Transverse colon (tissue), 4 donors: ENCODE data around the gene ALG8. TPM values are rescaled to one million over a fixed set of nuclear protein-coding genes. Genes with fewer than 3 reads are reported as not detected.

Experiments used
- DNase-seq: peaks from one replicate; pipeline ENCODE4 v3.0.0-alpha.2; 2019
- H3K27ac ChIP-seq, 4 donors: fragments of 200-600 bp; sonication (generic); 2 replicates each; pipeline ENCODE4 v1.5.1; 2016 to 2018; ENCODE audit warnings: inconsistent platforms in 4 of 4
- H3K27me3 ChIP-seq: fragments of 200-600 bp; sonication (generic); 2 replicates; pipeline ENCODE4 v1.5.1; 2017; ENCODE audit warnings: inconsistent platforms
- H3K36me3 ChIP-seq, 4 donors: fragments of 200-600 bp; sonication (generic); 2 replicates each; pipeline ENCODE4 v1.5.1; 2017 to 2019; ENCODE audit warnings: inconsistent platforms in 4 of 4
- H3K4me1 ChIP-seq, 4 donors: fragments of 200-600 bp; sonication (generic); 2 replicates each; pipeline ENCODE4 v1.5.1; 2017 to 2020; ENCODE audit warnings: inconsistent platforms in 4 of 4
- H3K4me3 ChIP-seq, 4 donors: fragments of 200-600 bp; sonication (generic); 1 replicate in 1 of 4; 2 replicates in 3 of 4; pipeline versions ENCODE4 v1.5.1 to v1.6.1; 2017 to 2019; ENCODE audit warnings: inconsistent platforms in 4 of 4
- H3K9me3 ChIP-seq, 2 donors: fragments of 200-600 bp; sonication (generic); 2 replicates each; pipeline ENCODE4 v1.5.1; 2017 to 2019; ENCODE audit warnings: inconsistent platforms in 2 of 2
- EP300 ChIP-seq: sonication (generic); formaldehyde crosslinking; IDR thresholded peaks from one replicate; pipeline ENCODE4 v1.6.1; 2017; ENCODE audit warnings: antibody characterized with exemption, low read depth
- POLR2A ChIP-seq: fragments of 450-650 bp; IDR thresholded peaks from one replicate; pipeline ENCODE4 v1.6.1; 2016; ENCODE audit warnings: antibody characterized with exemption, mild to moderate bottlenecking, moderate library complexity
- POLR2AphosphoS5 ChIP-seq, 3 donors: sonication (generic); formaldehyde crosslinking; IDR thresholded peaks; one replicate each; pipeline ENCODE4 v1.6.1; 2016; ENCODE audit warnings: antibody characterized with exemption in 3 of 3
- WGBS, 2 donors: methylation state at CpG; one replicate each; pipeline ENCODE4 v1.1.5; 2018; ENCODE audit warnings: low coverage in 1 of 2; 5-methylcytosine and 5-hydroxymethylcytosine counted together
- in situ Hi-C, 4 donors: fragments of 200-750 bp; cut with MboI; loops; one replicate each; pipeline versions ENCODE4 v1.15.0 to v1.15.1; 2017; ENCODE audit warnings: low sequenced_read_pairs in 3 of 4, low pct_ligation_motif_present in 1 of 4, low pct_unique_long_range_greater_than_20kb in 1 of 4
- intact Hi-C: fragments of 100-400 bp; cut with DNase I; formaldehyde crosslinking; loops from one replicate; pipeline ENCODE4 v1.15.1; 2023; ENCODE audit warnings: low total_unique reads
- total RNA-seq, 4 donors: library from RNA; depleted of rRNA; stranded (reverse); fragments of >200 nt; gene quantifications; one replicate each; pipeline ENCODE4 v1.1.0, GENCODE V29; 2016
- TF ChIP-seq, protein P1 (sequence below), 5 experiments: fragments of 200-600 bp in 3 of 5; fragments of 450-650 bp in 2 of 5; sonication (generic) in 3 of 5; IDR thresholded peaks; 1 replicate in 2 of 5; 2 replicates in 3 of 5; pipeline ENCODE4 v1.5.1; 2016 to 2017; ENCODE audit warnings: antibody characterized with exemption in 5 of 5, inconsistent platforms in 3 of 5, mild to moderate bottlenecking in 2 of 5, moderate library complexity in 1 of 5

The ALG8 gene
- total RNA-seq, 4 donors from 2014 or later, result 4.9 to 28.9 (median 14.5) TPM

DNA sequence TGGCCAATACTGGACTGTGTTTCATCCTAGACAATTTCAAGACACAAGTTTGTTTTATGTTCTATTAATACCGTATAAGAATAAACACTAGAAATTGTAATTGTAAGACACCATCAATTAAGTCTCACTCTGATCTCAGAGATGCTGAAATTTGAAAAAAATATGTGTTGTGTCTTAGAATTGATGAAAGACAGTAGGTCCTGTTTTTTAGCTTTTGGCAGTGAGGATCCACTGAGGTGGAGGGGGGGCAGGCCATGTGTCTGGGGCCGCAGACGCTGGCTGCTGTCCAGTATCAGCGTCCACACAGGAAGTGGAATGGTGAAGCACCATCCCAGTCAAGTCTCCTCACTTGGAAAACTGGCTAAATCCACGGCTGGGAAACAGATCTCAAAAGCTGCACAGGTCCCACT lies 22.5 kb upstream of the ALG8 start:
- no peaks in the 10 kb centered on the region for H3K36me3 ChIP-seq
- H3K9me3 ChIP-seq, result no peaks in the 10 kb centered on the region
- in situ Hi-C loops (no loop called here), intact Hi-C loops (no loop called here)
- H3K4me3 ChIP-seq, result no peak overlapping the region
- H3K4me1 ChIP-seq, result peaks cover 0 to 10% (median 3%) of the 10 kb centered on the region in 4 donors
- H3K27me3 ChIP-seq, result no peaks in the 10 kb centered on the region
- TF ChIP-seq POLR2A, result no peak
- TF ChIP-seq POLR2AphosphoS5 (IDR thresholded peaks at IDR 0.05), result peak; percentile 55 to 86 (median 73)
- WGBS, 2 donors, result 40 to 47% methylated on average over 1 to 5 of the region's 5 CpGs
- peak overlapping the region in 3 of 4 donors; percentile 25 to 57 (median 36) for H3K27ac ChIP-seq
- DNase-seq, result peak; percentile 40

DNA sequence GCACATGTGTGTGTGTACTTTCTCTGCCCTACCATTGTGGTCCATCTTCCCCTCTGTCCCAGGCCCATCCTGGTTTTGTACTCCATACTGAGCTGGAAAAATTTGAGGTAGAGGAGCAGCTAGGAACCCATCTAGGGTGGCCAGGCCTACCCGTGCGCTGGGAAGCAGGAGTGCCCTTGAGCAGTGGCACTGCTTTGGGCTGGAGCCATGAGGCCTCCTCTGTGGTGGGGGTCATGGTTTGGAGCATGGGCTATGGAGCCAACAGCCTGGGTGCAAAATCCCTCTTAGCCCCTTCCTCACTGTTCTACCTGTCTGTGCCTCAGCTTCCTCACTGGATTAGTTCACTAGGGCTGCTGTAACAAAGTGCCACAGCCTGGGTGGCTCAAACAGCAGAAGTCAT lies 21.9 kb upstream of the ALG8 start:
- intact Hi-C loops (no loop called here), in situ Hi-C loops (no loop called here)
- H3K9me3 ChIP-seq, result no peaks in the 10 kb centered on the region
- peaks cover 0 to 10% (median 2%) of the 10 kb centered on the region in 4 donors for H3K4me1 ChIP-seq
- no peak overlapping the region for H3K4me3 ChIP-seq
- no peak for DNase-seq
- TF ChIP-seq POLR2A (no peak), POLR2AphosphoS5 (IDR thresholded peaks at IDR 0.05) (no peak), EP300 (no peak)
- TF ChIP-seq, protein P1, sequence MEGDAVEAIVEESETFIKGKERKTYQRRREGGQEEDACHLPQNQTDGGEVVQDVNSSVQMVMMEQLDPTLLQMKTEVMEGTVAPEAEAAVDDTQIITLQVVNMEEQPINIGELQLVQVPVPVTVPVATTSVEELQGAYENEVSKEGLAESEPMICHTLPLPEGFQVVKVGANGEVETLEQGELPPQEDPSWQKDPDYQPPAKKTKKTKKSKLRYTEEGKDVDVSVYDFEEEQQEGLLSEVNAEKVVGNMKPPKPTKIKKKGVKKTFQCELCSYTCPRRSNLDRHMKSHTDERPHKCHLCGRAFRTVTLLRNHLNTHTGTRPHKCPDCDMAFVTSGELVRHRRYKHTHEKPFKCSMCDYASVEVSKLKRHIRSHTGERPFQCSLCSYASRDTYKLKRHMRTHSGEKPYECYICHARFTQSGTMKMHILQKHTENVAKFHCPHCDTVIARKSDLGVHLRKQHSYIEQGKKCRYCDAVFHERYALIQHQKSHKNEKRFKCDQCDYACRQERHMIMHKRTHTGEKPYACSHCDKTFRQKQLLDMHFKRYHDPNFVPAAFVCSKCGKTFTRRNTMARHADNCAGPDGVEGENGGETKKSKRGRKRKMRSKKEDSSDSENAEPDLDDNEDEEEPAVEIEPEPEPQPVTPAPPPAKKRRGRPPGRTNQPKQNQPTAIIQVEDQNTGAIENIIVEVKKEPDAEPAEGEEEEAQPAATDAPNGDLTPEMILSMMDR (IDR thresholded peaks at IDR 0.05), result no peak
- peak overlapping the region in 3 of 4 donors; percentile 14 to 57 (median 25) for H3K27ac ChIP-seq
- no peaks in the 10 kb centered on the region for H3K27me3 ChIP-seq
- H3K36me3 ChIP-seq, result no peaks in the 10 kb centered on the region
- 100% methylated on average over 2 of the region's 2 CpGs for WGBS, 2 donors

DNA sequence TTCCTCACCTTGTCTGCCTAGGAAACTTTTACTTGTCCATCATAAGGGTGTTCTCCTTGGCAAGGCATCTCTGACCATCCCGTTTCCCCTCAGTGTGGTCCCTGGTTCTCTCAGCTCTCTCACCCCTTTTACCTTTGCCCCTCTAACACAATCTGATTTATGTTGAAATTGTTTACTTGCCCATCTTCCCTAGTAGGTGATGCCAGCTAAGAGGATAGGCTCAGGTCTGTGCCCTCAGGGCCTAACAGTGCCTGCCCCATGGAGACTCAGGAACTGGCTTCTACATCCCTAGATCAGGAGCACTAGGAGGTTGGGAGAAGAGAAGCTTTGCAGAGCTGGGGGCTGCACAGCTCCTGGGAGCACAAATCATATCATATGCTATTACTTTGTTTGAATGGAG lies 21.1 kb upstream of the ALG8 start:
- intact Hi-C loops, result no loop called here
- Histone ChIP-seq H3K36me3 (no peaks in the 10 kb centered on the region), H3K4me3 (no peak overlapping the region), H3K27me3 (no peaks in the 10 kb centered on the region), H3K9me3 (no peaks in the 10 kb centered on the region), H3K4me1 (peaks cover 0 to 10% (median 2%) of the 10 kb centered on the region in 4 donors), H3K27ac (no peak overlapping the region)
- WGBS, 2 donors, result 83 to 91% methylated on average over 1 of the region's 1 CpG
- no peak for DNase-seq
- in situ Hi-C loops, result no loop called here
- TF ChIP-seq POLR2A (no peak), EP300 (no peak), POLR2AphosphoS5 (IDR thresholded peaks at IDR 0.05) (no peak)
- TF ChIP-seq, protein P1 (IDR thresholded peaks at IDR 0.05), result no peak

DNA sequence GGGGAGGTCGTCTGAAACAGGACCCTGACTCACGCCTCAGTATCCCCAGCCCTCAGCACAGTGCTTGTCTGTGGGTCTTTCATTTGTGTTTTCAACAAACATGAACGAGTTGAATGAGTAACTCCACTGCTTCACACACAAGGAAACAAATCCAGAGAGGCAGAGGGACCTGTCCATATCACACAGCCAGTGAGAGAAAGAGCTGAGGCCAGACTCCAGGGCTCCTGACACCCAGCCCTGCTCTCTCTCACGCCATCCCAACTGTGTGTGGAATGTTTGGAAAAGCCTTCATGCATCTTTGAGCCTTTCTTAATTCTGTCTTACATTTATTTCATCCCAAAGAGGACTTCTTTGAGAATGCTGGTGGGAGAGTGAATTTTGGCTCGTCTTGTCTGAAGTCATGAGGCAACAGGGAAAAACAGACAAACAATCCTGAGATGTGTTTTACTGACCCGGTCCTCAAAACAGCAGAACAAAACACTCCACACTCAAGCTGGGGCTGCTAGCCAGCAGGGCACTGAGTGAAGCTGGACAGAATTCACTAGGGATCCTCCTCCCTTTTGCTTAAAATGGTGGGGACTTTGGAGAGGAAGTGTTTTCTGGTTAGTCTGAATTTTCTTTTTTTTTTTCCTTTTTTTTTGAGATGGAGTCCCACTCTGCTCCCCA lies 19.7 kb upstream of the ALG8 start:
- in situ Hi-C loops, result no loop called here
- no peaks in the 10 kb centered on the region for H3K9me3 ChIP-seq
- H3K27me3 ChIP-seq, result no peaks in the 10 kb centered on the region
- TF ChIP-seq, protein P1 (IDR thresholded peaks at IDR 0.05), result no peak
- TF ChIP-seq EP300 (no peak), POLR2AphosphoS5 (IDR thresholded peaks at IDR 0.05) (no peak), POLR2A (no peak)
- no peak for DNase-seq
- intact Hi-C loops, result no loop called here
- peak overlapping the region in 2 of 4 donors; percentile 1 to 65 for H3K27ac ChIP-seq
- peaks cover 0 to 10% (median 2%) of the 10 kb centered on the region in 4 donors for H3K4me1 ChIP-seq
- WGBS, 2 donors, result 59% methylated on average over 6 of the region's 6 CpGs; no CpG with 5 or more reads in 1 of the 2 donors
- no peaks in the 10 kb centered on the region for H3K36me3 ChIP-seq
- H3K4me3 ChIP-seq, result no peak overlapping the region
